ENCODE results near the gene CIAO2B. TPM values are rescaled to one million over a fixed set of nuclear protein-coding genes. Genes with fewer than 3 reads are reported as not detected.

The CIAO2B gene
- total RNA-seq, 4 donors from 2014 or later = 15.3 to 93.8 (median 51.6) TPM

GRCh38 chr16:66926171-66926947 lies 7.8 kb downstream of the CIAO2B start:
- Histone ChIP-seq H3K27me3 (peaks cover 16% of the 10 kb centered on the region), H3K36me3 (no peaks in the 10 kb centered on the region), H3K9me3 (no peaks in the 10 kb centered on the region), H3K27ac (peak overlapping the region; percentile 59 to 84 (median 76)), H3K4me3 (no peak overlapping the region), H3K4me1 (peaks cover 4 to 38% (median 26%) of the 10 kb centered on the region in 4 donors)
- intact Hi-C loops (cut with DNase I; ENCODE audit: low total_unique reads) = no loop called here
- no peak for DNase-seq
- in situ Hi-C loops (cut with MboI; ENCODE audit: low pct_ligation_motif_present in 1 of 4, low pct_unique_long_range_greater_than_20kb in 1 of 4, low sequenced_read_pairs in 3 of 4) = no loop called here
- WGBS, 2 donors (ENCODE audit: low coverage in 1 of 2) = 59% methylated on average over 5 of the region's 5 CpGs; no CpG with 5 or more reads in 1 of the 2 donors
- TF ChIP-seq POLR2AphosphoS5 (IDR thresholded peaks at IDR 0.05) (no peak), EP300 (IDR thresholded peaks at IDR 0.05; ENCODE audit: low read depth) (no peak), CTCF (IDR thresholded peaks at IDR 0.05) (no peak), POLR2A (IDR thresholded peaks at IDR 0.05) (no peak)

GRCh38 chr16:66925322-66925840 lies 8.8 kb downstream of the CIAO2B start, which contains the start of gene RRAD:
RRAD (minus strand) TSS chr16:66925535; CDS start chr16:66925179, 356 bp downstream.
- in situ Hi-C loops (cut with MboI; ENCODE audit: low pct_ligation_motif_present in 1 of 4, low pct_unique_long_range_greater_than_20kb in 1 of 4, low sequenced_read_pairs in 3 of 4) = no loop called here
- Histone ChIP-seq H3K4me1 (peaks cover 4 to 38% (median 26%) of the 10 kb centered on the region in 4 donors), H3K36me3 (no peaks in the 10 kb centered on the region), H3K27ac (peak within 1 kb of the TSS; percentile 59 to 84 (median 76)), H3K4me3 (peak within 1 kb of the TSS; percentile 29 to 55 (median 41)), H3K27me3 (peaks cover 16% of the 10 kb centered on the region), H3K9me3 (no peaks in the 10 kb centered on the region)
- 10% methylated on average over 26 of the region's 42 CpGs; no CpG with 5 or more reads in 1 of the 2 donors for WGBS, 2 donors (ENCODE audit: low coverage in 1 of 2)
- DNase-seq = peak; percentile 56
- intact Hi-C loops (cut with DNase I; ENCODE audit: low total_unique reads) = no loop called here
- TF ChIP-seq POLR2A (IDR thresholded peaks at IDR 0.05) (no peak), POLR2AphosphoS5 (IDR thresholded peaks at IDR 0.05) (peak; percentile 54 to 63 (median 57)), EP300 (IDR thresholded peaks at IDR 0.05; ENCODE audit: low read depth) (no peak)

GRCh38 chr16:66924527-66925321 lies 9.5 kb downstream of the CIAO2B start:
- H3K27me3 ChIP-seq = peaks cover 16% of the 10 kb centered on the region
- peak; percentile 67 for DNase-seq
- H3K27ac ChIP-seq = peak overlapping the region; percentile 59 to 84 (median 76)
- intact Hi-C loops (cut with DNase I; ENCODE audit: low total_unique reads) (no loop called here), in situ Hi-C loops (cut with MboI; ENCODE audit: low pct_ligation_motif_present in 1 of 4, low pct_unique_long_range_greater_than_20kb in 1 of 4, low sequenced_read_pairs in 3 of 4) (no loop called here)
- TF ChIP-seq POLR2A (IDR thresholded peaks at IDR 0.05) (no peak), CTCF (IDR thresholded peaks at IDR 0.05) (peak; percentile 42 to 68 (median 44))
- peaks cover 4 to 38% (median 26%) of the 10 kb centered on the region in 4 donors for H3K4me1 ChIP-seq
- H3K9me3 ChIP-seq = no peaks in the 10 kb centered on the region
- WGBS, 2 donors (ENCODE audit: low coverage in 1 of 2) = 14 to 48% methylated on average over 5 to 27 of the region's 72 CpGs
- peak overlapping the region; percentile 29 to 55 (median 41) for H3K4me3 ChIP-seq
- H3K36me3 ChIP-seq = no peaks in the 10 kb centered on the region

- intact Hi-C loops (cut with DNase I; ENCODE audit: low total_unique reads) = no loop called here
- peak overlapping the region in 1 of 4 donors; percentile 48 for H3K4me3 ChIP-seq
These were observed 10.3 kb downstream of the CIAO2B start for GRCh38 chr16:66923866-66924265.

More at GRCh38 chr16:66923866-66924265, 10.3 kb downstream of the CIAO2B start:
- in situ Hi-C loops (cut with MboI; ENCODE audit: low pct_ligation_motif_present in 1 of 4, low pct_unique_long_range_greater_than_20kb in 1 of 4, low sequenced_read_pairs in 3 of 4) = no loop called here
- H3K4me1 ChIP-seq = peaks cover 4 to 42% (median 29%) of the 10 kb centered on the region in 4 donors
- WGBS, 2 donors (ENCODE audit: low coverage in 1 of 2) = 37% methylated on average over 3 of the region's 3 CpGs; no CpG with 5 or more reads in 1 of the 2 donors
- TF ChIP-seq POLR2A (IDR thresholded peaks at IDR 0.05) (no peak), EP300 (IDR thresholded peaks at IDR 0.05; ENCODE audit: low read depth) (no peak), CTCF (IDR thresholded peaks at IDR 0.05) (no peak), POLR2AphosphoS5 (IDR thresholded peaks at IDR 0.05) (no peak)
- peaks cover 16% of the 10 kb centered on the region for H3K27me3 ChIP-seq
- H3K27ac ChIP-seq = peak overlapping the region; percentile 59 to 84 (median 76)
- H3K9me3 ChIP-seq = no peaks in the 10 kb centered on the region
- DNase-seq = no peak
- H3K36me3 ChIP-seq = no peaks in the 10 kb centered on the region
